NCI-H2196 (cell line): ENCODE results near the gene CES2.

Source experiments
- DNase-seq: peaks from one replicate; lab custom pipeline; 2025; ENCODE audit not compliant: unreplicated experiment; lab: John Stamatoyannopoulos, UW

Gene CES2

DNA sequence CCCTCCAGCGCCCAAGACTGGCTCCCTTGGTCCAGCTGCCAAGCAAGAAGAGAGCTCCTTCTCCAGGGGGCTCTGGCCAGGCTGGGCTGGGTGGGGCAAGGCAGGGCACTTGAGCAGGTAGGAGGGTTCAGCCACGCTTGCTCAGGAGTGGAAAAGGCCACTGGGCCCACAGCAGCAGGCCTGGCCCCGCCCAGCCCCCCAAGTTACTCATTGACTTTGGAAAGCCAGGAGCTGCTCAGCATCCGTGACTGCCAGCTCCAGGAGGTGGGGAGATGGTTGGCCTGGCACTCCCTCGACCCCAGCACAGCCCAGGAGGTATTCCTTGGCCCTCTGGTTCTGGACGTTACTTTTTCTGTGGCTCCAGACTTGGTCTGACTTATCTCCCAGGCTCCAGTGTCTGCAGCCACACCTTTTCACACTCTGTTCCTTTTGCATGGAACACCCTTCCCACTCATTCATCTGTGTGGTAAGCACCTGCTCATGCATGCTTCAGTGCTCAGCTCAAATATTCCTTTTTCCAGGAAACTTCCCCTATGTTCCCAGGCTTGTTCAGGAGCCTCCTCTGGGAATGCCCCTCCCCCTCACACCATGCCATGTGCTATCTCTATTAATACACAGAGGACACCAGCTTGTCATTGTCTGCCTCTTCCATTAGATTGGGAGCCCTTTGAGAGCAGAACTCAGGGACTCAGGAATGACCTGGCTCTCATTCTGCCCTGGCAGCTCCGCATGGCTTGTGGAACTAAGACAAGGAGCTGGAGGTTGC is 16.3 kb upstream of the CES2 start, which contains the start of gene CDH16:
TSS of gene CDH16 (minus strand) at position 83 of the 766 bp plus-strand sequence. CDS start 820 bp downstream, outside the sequence.
- no peak for DNase-seq

DNA sequence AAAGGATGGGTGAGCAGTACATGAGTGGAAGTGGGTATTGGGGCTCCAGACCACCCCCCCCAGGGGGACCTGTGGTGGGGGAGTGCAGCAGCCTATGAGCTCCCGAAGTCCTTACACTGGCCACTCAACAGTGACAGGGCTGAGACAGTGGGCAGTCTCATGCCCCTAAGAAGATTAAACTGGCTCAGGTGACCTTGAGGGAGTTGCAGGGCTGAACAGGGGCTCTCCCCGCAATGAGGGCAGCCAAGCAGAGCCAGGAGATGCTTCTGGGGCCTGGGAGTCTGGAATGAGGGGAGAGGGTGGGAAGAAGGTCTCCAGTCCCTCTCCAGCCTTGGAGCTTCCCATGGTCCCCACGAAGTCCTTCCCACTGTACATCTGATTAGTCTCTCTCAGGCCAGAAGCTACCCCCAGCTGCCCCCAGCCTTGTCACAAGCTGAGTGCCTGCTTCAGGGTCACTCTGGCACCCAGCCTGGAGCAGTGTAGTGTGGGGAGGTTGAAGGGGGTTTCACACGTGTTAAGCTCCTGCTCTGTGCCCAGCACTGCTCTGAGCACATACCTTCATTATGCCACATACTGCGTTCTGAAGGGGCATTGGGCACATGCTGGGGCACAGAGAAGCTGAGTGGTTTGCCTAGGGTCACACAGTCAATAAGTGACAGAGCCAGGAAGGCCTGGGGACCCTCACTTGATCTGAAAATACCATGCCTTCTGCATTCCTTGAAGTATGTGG is 15.6 kb upstream of the CES2 start:
- DNase-seq, result no peak

DNA sequence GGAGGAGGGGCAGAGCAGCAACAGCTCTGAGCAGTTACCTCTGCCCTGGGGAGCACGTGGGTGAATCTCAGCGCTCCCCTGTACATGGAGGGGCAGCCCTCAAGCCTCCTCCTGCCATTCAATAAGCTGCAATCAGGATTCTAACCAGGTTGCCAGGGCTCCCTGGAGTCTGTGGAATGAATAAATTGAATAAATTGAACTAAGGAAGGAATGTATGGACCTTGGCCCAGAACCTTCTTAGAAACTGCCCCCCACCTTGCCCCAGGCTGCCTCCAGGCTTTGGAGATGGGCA is 15.1 kb upstream of the CES2 start:
- DNase-seq, result no peak

DNA sequence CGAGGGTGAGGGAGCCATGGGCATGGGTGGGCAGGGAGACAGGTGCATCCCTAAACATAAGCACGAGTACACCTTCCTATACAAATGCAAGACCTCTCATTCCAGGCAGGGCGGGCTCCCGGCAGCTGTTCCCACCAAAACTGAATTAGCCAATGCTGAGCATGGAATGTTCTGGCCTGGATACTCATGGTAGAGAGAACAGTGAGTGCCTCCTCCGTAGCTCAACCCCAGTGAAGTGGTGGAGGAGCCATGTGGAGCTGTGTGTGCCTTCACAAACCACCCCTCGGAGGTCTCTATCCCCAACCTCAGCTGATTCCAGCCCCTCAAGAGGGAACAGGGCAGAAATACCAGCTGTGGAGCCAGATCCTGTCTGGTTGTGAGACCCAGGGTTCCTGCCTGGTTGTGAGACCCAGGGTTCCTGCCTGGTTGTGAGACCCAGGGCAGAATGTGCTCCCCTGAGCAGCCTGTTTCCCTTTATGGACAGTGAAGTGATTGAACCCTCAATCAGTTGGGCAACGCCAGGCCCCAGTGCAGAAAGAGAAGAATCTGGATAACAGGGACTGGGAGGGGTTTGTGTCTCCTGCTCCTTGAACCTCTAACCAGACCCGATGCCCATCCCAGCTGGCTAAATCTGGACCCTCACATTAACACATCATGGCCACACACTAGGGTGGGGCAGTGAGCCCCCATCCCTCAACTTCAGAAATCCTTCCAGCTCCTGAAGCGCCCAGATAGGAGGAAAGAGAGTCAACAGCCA is 14.2 kb upstream of the CES2 start:
- DNase-seq, result no peak

DNA sequence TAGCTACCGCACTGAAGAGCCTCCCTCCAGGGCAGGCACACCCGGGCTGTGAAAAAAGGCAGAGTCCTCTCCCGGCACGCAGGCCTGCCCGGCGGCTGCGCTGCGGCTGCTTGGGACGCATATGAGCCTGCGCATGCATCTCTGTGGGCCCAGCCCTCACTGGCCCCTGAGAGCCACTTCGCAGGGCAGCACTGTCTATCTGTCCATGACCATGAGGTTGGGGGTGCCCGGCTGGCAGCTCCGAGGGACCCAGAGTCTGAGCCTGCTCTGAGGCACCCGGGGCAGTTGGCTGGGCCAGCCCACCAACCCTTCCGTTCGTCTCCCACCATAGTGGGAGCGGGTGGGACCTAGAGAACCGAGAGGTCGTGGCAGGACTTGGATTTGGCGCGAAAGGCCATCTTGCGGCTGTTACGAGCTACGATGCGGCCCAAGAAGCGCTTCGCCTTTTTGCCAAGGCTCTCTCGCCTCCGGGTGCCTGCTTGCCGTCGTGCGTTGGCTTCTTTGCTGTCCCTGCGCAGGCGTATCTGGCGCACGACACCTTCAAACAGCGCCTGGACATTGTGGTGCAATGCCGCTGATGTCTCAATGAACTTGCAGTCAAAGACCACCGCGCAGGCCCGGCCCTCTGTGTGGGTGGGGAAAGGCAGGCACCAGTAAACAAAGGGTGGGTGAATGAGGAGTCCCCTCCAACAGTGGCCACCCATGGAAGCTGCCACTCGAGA is 13.4 kb upstream of the CES2 start:
- DNase-seq, result no peak

DNA sequence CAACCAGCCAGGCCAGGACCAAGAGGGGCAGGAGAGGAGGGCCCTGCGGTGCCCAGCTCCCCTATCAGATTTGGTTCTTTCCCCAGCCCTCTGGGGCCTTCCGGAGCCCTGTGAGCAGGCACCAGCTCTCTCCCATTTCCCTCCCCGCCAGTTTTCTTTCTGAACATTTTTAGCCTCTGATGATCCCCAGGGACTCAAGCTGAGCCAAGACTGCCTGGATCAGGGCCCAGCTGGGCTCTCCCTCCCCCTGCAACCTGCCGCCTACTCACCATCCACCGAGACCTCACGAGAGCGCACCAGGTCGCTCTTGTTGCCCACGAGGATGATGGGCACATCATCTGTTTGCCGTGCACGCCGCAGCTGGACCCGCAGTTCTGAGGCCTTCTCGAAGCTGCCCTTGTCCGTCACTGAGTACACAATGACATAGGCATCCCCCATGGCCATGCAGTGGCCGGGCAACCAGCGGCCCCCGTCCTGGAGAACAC is 12.0 kb upstream of the CES2 start:
- peak; percentile 45 for DNase-seq

DNA sequence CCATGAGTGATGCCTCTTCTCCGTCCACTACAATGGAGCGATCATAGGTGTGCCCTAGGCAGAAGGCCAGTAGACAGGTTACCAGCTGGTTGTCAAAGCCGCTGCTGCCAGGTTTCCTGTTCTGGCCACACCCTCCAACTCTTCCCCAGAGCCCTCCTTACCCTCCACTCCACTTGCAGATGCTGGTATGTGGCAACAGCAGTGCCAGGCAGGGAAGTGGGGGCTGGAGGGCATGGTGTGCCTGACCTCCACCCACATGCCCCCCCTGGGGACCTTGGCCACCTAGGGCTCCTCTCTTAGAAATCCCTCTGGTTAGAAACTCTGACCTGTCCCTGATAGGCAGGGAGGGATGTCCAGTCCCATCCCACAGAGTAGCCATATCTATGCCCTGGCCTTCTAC is 11.4 kb upstream of the CES2 start:
- DNase-seq, result peak; percentile 48

DNA sequence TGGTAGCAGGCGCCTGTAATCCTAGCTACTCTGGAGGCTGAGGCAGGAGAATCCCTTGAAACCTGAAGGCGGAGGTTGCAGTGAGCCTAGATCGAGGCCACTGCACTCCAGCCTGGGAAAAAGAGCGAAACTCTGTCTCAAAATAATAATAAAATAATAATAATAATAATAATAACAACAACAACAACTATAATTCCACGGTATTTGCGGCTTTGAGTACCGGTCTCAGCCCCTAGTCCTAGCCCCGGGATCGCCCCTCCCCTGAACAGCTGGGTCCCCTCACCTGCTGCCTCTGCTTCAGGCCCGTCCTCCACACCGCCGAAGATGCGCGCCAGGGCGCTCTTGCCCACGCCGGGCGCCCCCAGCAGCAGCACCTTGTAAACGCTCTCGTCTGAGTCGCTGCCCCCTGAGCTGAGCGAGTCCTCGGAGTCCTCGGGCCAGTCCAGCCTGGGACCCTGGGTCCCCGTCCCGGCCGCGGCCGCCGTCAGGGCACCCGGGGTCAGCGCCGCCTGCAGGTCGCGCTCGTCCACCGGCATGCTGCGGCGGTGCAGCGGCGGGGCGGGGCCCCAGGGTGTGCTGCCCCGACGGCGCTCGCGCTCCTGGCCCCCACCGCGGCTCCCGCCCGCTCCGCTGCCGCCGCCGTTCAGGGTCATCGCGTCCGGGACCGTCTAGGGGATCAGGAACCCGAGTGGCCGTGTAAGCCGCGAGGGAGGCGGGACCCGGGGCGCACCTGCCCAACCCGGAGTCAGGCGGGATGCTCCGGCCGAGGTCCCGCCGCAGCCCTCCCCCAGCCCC is 10.6 kb upstream of the CES2 start:
- no peak for DNase-seq

DNA sequence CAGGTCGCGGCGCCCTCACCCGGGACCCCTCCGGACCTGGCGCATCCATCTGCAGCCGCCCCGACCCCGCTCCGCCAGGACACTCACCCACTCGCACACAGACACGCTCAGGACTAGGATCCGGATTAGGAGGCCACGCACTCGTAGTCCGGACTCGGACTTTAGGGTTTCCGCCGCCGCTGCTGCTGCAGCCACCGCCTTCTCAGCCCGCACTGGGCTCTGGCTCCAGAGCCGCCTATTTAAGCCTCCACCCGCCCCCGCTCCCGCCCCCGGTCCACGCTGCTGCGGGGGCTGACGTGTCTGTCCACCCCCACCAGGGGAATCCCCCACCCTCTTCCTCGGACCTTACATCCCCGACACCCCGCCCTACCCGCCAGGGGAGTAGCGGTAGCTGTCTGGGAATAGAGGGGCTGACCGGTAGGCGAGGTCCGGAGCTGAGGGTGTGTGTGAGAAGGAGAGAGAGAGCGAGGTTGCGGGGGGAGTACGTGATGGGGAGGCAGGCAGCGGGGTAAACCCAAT is 9.9 kb upstream of the CES2 start, which contains the start of gene RRAD:
TSS of gene RRAD (minus strand) at position 214 of the 519 bp plus-strand sequence. CDS start 356 bp downstream, outside the sequence.
- no peak for DNase-seq

DNA sequence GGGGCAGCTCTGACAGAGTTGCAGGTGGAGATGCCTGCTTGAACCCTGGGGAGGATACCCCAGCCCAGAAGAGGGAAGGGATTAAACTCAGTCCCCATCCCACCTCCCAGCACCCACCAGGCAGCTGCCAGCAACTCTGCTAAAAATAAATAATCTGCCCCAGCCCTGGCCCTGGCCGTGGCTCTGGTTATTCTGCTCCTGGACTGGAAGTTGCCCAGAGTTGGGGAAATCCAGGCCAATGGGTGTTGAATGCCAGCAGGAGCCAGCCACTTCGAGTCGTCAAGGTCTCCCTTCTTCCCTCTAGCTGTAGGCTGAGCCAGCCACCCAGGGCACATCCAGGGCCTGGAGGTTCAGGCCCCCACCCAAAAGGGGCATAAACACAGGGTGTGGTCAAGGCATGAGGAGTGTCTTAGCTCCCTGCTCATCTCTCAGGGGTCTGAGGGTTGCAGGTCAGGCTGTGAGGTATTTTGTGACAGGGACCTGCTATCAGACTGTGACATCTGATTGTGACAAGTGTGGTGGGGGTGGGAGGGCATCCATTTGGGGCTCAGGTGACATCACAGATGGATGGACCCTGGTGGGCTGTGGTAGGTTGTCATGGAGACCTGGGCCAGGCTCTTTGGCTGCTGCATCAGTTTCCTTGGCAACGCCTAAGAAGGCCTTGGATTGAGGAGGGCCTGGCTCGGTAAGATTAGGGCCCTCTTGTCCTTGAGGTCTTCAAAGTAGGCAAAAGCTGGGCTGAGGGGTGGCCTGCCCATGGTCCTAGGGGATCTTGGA is 9.0 kb upstream of the CES2 start:
- DNase-seq, result no peak

DNA sequence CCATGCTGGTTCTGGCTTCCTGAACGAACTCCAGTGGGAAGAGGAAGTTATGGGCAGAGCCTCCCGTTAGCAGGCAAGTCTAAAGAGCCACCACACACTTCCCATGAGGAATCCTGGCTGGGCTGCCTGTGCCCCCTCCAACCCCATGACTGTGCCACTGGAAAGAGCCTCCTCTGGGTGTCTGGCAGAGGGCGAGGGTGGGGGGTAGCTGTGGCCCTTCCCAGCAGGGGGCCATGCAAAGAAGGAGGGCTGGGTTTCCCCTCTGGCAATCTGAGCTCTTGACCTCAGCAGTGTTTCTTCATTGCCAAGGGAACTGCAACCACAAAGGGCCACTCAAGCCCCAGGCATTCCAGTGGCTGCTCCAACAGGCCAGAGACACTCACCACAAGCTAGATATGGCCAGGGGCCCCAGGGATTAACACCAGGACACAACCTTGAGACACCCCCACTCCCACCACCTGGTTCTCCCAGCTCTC is 8.3 kb upstream of the CES2 start:
- DNase-seq, result peak; percentile 54

DNA sequence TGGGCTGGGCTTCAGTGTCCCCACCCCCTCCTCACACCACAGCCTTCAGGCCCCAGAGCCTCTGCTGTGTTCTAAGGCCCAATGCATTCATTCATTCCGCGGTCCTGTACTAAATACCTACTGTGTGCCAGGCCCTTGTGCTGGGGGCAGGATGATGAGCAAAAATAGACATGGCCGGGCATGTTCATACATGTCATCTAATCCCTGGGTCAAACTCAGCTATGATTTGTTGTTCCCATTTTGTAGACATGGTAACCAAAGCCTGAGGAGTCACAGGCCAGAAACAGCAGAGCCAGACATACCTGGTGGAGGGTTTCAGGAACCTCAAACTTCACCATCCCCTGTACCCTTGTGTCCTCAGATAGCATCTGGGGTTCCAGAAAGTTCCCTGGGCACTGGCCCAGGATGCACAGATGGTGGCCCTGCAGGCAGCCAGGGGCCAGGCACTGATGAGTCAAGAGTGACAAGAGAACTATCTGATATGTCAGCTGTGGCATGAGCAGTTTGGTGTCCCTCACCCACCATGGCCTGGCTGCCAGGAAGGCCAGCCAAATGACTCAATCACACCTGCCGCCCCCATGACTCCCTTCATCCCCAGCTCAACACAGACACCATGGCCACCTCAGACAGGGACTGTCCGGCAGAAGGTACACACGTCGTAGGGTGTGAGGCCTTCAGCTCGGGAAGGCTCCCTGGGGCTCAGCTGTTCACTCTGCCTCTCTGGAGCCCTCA is 7.2 kb upstream of the CES2 start:
- peak; percentile 35 for DNase-seq

DNA sequence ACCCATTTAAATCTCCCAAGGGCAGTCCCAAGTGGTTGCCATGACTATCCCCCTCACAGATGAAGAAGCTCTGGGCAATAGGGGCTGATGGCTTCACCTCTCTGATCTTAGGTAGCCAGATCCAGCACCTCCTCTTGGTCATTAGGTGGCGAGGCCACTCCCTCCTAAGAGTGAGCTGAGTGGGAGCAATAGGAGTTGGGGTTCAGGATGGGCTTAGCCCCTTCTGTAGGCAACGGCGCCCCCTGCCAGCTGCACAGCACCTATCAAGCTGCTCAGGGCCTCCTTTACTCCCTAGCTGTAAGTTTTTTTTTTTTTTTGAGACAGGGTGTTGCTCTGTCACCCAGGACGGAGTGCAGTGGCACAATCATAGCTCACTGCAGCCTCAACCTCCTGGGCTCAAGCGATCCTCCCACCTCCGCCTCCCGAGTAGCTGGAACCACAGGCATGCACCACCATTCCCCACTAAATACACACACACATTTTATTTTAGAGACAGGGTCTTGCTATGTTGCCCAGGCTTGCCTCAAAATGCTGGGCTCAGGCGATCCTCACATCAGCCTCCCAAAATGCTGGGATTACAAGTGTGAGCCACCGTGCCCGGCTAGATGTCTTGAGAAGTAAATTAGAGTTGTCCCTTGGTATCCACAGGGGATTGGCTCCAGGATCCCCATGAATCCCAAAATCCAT is 6.5 kb upstream of the CES2 start:
- no peak for DNase-seq

DNA sequence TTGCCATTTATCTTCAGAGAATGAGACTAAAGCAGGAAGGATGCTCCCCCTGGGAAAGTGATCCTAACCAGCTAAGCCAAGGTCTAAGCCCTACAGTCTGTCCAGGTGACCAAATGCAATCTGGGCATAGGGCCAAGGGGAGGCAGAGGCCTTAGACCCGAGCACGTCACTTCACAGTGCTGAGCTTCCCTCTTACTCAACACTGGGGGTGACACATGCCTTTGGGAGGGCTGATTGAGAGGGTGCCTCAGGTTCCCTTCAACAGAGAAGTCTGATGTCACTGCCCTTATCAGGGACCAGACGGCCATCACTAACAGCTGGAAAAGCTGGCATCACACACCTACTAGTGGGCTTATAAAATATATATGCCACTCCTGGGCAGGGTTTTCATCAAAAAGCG is 5.1 kb upstream of the CES2 start:
- DNase-seq, result peak; percentile 63

DNA sequence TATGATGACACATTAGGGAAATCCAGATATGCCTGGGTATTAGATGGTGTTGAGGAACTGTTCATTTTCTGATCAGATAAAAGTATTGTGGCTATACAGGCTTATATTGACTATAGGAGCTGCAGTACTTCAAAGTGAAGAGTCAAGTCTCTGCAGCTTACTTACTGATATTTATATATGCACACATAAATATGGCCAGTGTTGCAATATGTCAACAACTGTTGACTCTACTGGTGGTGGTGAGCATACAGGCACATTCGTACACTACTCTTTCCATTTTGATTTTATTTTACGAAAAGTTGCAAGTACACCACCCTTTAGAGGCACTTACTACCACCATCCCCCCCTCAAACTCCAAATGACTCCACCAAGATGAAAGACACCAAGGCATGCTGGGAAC is 3.7 kb upstream of the CES2 start:
- DNase-seq, result no peak

DNA sequence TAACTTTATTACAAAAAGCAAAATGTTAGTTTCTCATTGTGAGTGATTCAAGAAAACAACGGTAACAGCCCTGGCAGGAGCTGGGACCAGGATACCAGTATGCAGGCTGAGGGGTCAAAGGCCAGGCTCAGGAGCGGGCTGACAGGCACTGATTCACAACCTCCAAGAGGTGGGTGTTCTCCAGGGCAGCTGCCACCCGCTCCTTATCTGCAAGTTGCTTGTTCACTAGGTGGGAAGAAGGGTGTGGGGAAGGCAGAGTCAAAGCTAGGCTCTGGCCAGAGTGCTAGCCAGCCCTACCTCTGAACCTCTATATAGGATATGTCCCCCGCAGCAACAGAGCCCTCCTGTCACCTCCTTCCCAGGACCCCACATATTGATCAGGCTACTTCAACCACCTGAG is 3.2 kb upstream of the CES2 start:
- DNase-seq, result no peak

DNA sequence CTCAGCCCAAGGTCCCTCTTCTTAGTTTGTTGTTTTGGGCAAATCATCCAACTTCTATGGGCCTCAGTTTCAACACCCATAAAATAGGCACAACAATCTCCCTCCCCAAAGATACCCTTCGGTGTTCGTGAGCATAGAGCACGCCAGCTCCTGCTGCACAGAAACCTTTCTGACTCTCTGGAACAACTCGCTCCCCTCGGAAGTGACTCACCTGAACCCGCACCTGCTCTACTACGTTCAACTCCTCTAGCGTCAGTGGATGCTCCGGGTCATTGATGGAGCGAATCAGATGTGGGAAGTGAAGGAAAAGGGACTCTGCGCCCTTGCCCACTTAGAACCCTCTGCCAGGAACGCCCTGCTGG is 1.6 kb upstream of the CES2 start:
- DNase-seq, result no peak
